NCI-H2196 (cell line): ENCODE data around the gene NUP50.

Experiments used
- DNase-seq: peaks from one replicate; lab custom pipeline; 2025; ENCODE audit not compliant: unreplicated experiment; lab: John Stamatoyannopoulos, UW

Gene NUP50

DNA sequence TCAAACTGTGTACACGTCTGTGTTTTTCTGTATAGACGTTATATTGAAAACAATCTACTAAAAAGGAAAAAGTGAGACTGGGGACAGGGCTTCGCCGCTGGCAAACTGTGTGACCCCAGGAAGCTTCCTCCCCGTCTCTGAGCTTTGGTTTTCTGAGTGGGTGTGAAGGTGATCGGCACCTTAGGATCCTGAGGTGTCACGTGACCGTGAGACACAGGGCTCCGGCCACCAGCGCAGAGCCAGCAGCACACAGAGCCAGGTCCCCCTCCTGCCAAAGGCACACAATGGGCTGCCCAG is 44.9 kb downstream of the NUP50 start:
- no peak for DNase-seq

DNA sequence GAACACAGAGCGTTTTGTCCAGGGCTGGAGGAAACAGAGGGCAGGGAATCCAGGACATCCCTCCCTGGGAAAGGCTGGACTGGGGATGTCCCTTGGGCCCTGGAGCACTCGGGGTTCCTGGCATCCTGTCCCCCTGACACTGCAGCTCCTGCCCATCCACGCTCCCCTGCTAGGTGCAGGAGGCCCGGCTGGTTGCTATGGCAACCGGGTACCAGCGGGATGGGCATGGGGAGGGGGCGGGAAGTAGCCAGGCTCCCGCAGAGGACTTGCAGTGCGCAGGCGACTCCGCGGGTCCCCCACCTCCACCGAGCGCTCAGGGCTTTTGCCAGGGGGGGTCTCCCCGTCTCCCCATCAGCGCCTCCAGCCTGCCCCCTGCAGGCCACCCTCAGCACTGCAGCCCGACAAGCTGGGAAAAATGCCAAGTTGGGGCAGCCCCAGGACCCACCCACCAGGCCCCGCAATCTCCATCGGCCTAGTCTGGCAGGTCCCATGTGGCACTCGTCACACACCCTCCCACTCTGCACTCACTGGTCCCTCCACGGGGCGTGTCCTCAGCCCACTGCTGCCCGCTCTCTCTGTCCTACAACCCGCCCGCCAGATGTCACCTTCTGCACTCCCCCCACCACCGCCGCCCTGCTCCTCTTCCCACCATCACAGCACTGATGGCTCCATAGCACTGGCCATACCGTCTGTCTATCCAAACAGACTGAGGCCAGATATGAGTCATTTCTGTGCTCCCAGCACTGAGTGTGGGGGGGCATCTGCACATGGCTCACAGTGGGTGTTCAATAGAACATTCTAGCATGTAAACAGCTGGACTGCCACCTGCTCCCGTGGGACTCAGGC is 45.5 kb downstream of the NUP50 start:
- no peak for DNase-seq

DNA sequence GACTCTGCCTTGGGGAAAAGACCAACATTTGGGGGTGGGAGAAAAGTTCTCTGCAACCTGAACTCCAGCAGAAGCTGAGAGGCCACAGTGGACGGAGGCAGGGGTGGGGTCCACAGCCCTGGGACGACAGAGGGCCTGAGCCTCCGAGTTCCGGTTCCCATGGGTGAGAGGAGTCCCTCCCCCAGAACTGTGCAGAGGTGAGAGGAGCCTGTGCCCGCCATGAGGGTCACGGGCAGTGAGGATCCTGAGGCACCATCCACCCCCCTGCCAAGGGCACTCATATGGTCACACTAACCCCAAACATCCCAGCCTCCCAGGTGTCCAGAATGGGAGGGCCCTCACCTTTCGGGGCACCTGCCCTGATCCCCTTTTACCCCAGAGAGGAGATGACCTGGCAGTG is 46.4 kb downstream of the NUP50 start:
- DNase-seq: no peak

DNA sequence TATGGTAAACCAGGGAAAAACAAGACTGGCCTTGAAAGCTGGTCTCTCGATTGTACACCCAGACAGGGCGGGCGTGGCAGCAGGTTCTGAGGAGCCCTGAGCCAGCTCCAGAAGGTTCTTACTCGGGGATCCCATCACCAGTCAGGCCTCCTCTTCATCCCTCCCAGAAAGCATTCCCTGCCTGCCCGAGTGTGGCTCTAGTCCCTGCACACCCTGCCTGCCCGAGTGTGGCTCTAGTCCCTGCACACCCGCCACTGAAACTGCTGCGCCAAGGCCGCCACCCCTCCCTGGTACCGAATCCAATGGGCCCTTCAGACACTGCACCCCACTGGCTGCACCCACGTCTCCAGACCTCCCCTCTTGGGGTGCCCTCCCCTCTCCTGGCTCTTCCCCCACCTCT is 46.9 kb downstream of the NUP50 start:
- no peak for DNase-seq

DNA sequence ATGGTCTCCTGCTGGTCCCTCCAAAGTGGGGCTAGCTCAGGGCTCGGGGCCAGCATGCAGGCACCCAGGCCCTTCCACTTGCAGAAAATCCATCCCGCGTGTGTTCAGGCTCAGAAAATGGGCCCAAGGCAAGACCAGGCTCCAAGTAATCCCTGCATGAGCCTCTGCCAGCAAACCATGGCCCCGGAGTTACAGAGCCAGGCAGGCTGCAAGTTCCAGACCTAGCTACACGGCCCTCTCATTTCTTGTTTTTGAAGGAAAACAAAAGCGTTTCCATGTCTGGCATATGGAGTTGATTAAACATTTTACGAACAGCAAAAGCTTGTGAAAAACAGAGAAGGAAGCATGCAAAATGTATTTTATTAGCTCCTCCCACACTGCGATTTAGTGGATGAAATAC is 47.3 kb downstream of the NUP50 start:
- DNase-seq: no peak

DNA sequence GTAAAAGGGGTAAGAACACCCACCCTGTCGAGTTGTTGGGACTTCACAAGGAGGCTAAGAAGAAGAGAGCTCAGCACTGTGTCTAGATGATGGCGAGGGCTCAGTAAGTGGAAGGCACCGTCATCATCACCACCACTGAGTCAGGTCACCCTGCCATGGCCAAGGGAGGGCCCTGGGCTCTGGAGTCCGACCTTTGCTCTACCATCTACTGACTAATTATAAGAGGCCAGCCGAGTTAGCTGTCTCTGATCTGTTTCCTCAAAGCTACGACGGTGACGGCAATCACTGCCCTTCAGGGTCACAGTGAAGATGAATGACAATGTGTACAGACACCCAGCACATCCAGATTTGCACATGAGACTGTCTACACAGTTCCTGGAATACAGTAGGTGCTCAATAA is 47.7 kb downstream of the NUP50 start:
- no peak for DNase-seq

DNA sequence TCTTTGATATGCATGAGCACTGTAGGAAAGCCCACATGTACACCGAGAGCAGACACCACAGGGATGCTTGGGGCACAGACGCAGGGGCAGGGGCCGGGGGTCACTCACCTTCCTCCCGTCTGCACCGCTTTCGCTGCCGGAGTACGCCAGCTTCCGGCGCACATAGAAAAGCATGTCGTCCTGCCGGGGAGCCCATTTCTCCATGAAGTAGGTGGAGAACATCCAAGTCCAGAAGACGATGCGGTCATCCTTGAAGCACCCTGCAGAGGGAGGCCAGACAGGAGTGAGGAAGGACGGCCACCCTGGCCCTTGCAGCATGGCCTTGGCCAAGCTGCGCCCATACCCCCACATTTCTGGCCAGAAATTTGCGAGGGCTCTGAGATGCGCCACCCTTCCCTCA is 48.1 kb downstream of the NUP50 start:
- no peak for DNase-seq

DNA sequence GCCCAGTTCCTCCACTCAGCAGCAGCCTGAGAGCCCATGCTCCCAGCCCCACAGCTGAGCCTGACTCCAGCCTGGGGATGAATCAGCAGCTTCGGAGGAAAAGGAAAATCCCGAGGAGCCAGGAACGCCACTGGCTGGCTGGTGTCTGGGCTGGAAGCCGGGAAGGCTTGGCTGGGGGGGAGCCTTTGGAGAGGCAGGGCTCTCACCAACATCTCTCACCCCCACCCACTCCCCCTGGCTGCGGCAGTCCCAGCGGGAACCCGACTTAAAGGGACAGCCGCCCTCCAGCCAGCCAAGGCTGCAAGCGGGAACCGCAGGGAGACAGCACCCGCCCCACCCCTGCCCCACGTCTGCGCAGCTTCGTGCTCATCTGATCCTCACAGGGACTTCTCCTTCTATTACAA is 48.6 kb downstream of the NUP50 start:
- DNase-seq: no peak

DNA sequence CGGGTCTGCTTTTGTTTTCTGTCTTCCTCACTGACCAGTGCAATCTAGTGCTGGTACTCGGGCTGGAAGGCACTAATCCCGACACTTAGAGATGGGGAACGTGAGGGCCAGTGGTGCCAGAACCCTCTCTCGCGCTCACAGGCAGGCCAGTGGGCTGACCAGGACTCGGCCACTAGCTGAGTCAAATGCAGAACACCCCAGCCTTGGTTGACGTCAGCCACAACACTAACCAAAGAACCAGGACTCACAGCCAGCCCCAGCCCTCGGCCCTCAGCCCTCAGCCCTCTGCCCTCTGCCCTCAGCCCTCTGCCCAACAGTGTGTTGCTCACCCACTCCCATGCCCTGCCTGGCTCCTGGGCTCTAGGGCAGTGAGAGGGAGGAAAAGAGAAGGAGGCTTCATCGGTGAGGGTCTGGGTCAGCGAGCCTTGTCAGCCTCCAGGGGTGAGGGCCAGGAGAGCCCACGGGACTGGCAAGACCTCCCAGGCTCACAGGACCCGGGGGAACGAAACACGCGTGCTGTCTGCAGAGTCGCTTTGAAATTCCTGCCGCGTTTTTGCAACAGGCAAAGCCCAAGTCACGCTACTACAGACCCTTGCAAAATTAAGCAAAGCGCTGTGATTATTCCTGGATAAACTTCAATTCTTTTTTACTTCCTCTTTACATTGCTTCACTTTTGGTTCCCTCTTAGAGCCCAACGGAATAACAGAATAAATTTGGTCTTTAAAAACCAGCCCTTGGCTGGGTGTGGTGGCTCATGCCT is 49.4 kb downstream of the NUP50 start:
- DNase-seq: no peak

DNA sequence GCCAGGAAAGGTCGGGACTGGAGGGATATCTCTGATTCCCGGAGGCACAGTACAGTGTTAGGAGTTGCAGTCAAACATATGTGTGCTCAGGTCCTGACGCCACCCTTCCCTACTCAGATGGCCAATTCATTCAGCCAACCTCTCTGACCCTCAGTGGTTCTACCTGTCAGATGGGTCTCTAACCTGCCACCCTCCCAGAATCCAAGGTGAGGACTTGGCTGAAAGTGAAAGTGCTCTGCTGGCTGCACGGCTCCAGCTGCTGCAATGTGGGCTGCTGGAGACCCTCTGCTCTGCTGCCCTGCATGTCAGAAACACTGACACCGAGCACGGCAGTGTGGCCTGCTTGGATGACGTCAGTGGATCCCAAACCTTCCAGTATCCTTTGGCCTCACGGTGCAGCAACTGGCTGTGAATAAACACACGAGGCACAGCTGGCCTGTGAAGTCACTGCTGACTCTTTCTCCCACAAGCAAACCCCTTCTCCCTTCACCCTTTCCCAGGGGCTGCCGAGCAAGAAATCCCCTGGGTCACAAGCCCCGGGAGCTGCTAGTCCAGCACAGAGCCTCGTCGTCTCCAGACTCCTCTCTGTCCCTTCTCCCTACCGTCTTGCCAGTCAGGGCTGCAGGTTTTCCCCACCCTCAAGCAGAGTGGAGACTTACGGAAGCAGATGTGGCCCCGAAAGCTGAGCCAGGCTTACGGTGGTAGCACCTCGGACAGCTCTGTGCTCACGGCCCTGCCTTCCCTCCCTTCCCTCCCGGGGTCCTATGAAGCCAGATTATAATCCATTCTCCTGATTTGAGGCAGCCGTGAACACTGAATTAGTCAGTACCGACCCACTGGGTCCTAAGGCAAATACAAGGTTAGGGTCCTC is 52.6 kb downstream of the NUP50 start:
- DNase-seq: no peak

DNA sequence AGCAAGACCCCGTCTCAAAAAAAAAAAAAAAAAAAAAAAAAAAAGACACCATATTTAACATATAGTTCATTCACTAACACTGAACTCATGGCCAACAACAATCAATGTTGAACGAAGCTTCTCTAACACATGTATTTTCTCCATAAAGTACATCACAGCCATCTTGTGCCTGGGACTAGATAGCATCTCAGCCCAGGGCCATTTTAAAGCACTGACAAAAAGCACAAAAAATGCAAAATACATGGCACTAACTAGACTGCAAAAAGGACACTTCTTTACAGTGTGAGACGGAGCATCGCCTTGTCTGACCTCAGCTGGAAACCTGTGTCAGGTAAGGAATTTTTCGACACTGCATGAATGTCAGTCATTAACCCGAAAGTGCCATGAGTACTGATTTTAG is 53.6 kb downstream of the NUP50 start:
- DNase-seq: no peak

DNA sequence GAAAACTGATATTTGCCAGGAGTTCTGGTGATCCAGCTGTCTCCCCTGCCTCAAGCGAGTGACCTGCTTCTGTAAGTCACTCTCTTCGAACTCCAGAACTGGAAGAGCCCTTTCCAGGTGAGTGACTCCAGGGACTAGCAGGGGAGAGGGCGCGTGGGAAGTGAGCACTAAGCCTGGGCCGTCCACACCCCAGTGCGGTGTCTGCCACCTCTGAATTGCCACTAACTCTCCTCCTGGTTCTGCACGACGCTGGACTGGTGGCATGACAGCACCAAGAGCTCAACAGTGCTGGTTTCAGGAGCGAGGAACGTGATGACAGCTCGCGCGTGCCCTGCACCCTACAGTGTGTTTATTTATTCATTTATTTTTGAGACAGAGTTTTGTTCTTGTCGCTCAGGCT is 54.1 kb downstream of the NUP50 start:
- no peak for DNase-seq

DNA sequence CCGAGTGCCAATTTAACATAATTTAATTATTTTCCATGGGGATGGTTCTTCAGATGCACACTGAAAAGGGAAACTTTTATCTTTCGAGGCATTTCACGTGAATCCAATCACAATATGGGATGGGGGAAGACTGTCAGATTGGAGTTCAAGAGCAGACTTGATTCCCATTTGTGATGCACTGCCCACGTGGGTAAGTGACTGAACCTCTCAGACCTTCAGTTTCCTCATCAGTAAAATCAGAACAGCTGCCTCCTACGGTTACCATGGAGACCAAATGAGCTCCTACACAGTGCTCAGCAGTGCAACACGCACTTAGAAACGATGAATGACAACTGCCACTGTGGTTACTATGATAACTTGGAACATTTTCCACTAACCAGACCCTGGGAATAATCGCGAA is 55.3 kb downstream of the NUP50 start:
- DNase-seq: no peak

DNA sequence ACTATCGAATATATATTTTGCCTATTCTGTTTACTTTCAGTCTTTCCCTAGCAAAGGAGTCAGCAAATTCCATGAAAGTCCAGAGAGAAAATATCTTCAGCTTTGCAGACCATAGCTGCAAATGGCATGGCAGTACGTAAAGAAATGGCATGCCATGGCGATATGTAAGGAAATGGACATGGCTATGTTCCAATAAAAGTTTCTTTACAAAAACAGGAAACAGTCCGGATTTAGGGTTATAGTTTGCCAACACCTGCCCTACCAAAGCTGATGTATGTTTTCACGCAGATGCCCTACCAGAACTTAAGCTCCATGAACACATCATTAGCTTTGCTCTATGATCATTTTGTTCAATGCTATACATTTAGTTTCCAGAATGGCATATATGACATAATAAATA is 57.5 kb downstream of the NUP50 start:
- no peak for DNase-seq

DNA sequence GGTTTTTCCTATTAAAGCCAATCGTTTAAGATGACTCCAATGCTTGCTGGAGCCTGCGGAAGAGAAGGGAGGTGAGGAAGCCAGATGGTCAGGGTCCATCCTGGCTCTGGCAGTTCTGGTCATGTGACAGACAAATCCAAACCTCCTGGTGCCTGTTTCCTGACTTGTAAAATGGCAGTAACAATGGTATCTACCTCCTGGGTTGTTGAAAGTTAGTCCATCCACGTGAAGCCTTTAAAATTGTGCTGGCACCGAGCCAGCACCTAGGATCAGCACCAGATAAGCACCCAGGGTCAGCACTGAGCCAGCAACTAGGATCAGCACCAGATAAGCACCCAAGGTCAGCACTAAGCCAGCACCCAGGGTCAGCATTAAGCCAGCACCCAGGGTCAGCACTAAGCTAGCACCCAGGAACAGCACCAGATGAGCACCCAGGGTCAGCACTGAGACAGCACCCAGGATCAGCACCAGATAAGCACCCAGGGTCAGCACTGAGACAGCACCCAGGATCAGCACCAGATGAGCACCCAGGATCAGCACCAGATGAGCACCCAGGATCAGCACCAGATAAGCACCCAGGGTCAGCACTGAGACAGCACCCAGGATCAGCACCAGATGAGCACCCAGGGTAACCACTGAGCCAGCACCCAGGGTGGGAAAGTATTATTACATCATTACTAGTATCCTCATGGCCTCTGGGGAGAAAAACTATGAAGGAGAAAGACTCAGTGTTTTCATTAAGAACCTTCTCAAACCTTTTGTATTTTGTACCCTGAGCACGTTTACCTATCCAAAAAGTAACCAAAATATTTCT is 59.8 kb downstream of the NUP50 start:
- DNase-seq: no peak

DNA sequence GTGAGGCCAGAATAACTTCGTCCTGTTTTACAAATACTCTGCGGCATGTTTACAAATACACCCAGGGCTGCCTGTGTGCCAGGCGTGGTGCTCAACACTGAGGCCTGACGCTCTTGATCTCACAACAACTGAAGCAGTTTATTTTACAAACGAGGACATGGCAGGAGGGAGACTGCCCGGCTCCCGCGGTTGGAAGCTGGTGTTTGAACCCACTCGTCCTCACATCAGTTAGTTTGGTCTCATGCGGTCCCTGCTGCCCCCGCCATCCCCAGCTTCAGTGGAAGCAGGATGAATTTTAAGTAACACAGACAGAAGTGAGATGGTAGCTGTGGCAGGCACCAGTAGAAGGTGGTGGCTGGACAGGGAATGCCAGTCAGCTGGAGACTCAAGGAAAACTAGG is 60.6 kb downstream of the NUP50 start:
- no peak for DNase-seq

DNA sequence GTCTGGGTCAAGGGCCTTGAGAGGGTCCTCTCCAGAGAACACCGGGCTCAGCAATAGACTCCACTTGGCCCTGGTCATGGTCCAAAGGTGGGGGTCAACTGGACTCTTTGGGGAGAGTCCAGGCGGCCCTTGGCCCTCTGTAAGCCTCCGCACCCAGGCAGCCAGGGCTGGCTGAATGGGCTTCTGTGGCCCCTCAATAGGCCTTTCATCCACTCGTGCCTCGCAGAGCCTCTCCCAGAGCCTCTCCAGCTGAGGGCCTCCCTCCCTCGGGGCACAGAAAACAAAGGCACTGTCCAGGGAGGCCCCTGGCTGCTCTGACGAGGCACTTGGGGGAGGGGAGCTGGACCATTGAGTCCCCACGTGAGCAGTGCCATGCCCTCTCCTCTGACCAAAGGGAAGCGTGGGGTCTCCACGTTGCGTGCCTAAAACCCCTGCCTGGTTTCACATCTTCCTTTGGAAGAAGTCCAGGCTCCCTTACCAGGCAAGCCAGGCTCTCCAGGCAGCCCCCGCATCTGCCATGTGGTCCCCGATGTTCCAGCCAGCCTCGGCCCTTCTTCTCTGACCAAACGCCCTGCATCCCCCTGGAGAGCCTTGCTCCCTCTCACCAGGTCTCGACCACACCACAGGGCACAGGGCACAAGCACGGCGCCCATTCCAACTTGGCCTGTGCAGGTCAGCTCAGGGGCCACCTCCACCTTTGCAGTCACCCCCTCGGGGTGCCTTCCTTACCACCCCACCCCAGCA is 61.4 kb downstream of the NUP50 start:
- DNase-seq: no peak

DNA sequence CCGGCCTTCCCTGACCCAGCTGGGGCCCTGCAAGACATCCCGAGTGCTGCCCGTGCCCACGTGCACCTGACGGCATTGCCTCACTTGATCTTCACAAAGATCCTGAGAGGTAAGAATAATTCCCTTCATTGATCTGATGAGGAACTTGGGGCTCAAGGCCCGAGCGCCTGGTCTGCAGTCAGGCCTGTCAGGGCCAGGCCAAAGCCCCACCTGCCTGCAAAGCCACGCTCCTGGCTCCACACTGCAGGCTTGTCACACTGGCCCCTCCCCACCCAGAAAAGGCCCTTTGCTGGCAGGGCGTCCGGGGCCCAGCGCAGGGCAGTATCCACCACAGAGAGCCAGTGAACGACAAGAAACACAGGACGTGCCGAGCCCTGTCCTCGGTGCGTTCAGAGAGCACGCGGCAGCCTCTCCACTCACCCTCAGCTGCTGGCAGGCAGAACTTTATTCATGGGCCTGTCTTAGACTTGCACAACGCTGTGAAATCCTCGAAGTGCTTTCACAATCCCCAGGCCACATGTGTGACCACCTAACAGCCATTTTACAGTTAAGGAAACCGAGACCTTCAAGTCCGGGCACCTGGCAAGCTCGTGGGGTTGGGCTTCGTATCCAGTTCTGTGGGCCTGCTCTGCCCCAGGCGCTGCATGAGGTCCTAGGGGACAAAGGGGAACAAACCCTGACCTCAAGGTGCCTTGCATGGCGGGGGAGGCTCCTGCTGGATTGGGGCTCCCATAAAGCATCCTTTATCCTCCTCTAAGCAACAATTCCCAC is 62.2 kb downstream of the NUP50 start:
- DNase-seq: no peak

DNA sequence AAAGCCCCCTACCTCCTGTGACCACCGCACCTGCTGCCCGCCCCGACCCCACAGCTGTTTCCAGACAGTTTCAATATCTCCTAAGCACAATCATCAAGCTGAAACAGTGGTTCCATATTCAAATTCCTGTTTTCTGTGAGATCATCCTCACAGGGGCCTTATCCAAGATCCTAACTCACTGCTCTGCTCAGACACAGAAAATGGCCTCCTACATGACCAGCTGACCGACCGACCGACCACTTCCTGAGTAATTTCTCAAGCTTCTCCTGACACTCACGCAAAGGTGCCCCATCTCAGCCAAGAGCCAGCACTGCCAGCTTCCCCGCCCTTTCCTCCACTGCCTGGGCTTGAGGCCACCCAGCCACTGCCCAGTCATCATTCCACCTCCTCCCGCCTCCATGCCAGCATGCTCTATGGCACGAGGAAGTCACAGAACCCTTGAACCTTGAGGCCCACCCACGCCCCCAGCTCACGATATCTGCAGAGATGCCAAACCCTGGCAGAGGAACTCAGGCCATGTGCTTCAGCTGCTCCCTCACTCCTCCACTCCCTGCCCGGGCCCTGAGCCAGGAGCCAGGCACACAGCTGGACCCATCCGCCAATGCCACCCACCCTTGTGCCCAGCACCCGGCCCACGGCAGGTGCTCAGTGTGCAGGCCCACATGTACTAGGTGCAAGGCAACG is 62.9 kb downstream of the NUP50 start:
- DNase-seq: peak; percentile 87
